ENCODE results near the gene H1-8.
"Not testable (repeated sequence)": the region's sequence is repeated elsewhere in the genome, so short reads cannot be mapped to it uniquely, and the experiment has no call there.

Gene H1-8

DNA sequence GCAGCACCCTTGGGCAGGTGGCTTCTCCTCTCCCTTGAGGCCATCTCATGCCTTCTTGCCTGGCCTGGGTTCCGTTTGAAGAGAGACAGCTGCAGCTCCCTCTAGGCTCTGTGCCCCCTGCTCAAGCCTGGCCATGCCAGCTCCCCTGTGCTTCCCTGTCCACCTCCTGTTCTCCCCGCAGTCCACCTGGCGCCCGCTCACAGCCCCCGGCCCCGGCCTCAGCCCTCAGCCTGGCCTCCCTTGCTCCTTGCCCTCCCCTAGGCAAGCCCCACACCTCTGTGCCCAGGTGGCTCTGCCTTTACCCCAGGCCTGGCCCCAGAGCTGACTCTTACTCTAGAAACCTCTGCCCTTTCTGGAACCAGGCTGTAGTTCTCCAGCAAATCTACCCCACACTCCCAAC is 28.4 kb upstream of the H1-8 start:
- no peak for DNase-seq (ENCODE audit: extremely low read depth in 1 of 2, low read depth in 1 of 2)

DNA sequence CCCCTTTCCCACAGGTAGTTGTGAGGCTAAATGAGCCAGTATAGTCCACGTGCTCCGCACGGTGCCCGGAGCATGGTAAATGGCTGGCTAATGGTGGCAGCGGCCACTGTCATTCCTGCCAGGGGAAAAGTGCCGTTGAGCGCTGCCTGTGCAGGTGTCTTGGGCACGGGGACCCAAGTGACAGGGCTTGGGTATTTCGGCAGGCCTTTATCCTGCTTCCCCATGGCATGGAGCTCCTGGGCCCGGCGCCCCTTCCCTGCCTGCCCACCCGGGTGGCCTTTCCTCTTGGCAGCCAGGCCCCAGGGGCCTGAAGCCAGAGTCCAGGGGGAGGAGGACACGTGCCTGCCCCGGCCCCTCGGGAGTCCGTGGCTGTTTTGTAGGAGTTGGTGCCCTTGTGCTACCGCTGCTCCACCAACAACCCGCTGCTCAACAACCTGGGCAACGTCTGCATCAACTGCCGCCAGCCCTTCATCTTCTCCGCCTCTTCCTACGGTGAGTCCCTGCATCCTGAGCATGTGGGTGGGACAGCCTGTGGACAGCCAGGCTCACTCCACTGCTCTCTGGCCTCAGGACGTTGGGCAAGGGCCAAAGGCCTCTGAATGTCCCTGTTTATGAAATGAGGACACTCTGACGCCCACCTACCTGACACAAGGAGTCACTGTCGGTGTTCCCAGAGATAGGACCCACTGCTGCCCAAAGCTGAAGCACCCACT is 27.7 kb upstream of the H1-8 start:
- DNase-seq (ENCODE audit: extremely low read depth in 1 of 2, low read depth in 1 of 2), result not testable (repeated sequence)

DNA sequence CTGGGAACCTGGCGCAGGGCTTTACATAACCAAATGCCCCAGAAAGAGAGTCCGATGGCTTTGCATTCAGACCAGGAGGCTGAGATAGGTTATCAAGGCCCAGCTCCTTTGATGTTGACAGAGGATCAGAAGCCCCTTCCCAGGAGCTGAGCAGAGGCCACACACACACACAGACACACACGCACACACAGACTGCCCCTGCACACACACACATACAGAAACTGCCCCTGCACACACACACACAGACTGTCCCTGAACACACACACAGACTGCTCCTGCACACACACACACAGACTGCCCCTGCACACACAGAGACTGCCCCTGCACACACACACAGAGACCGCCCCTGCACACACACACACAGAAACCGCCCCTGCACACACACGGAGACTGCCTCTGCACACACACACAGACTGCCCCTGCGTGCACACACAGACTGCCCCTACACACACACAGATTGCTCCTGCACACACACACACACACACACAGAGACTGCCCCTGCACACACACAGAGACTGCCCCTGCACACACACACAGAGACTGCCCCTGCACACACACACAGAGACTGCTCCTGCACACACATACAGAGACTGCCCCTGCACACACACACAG is 27.0 kb upstream of the H1-8 start:
- not testable (repeated sequence) for DNase-seq (ENCODE audit: extremely low read depth in 1 of 2, low read depth in 1 of 2)

DNA sequence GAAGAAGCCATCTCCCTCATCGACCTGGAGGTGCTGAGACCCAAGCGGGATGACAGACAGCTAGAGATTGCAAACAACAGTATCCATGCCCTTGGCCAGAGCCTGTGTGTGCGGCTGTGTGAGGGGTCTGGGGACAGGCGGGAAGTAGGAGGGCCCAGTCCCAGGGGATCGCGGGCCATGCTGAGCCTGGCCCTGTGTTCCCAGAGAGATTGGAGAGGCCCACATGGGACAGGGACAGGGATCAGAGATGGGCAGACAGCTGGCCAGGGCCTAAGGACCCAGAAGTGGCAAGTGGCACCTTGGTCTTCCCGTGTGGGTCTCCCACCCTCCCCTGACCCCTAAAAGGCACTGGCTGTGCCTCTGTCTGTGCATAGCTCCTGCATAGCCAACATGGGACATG is 25.5 kb upstream of the H1-8 start:
- no peak for DNase-seq (ENCODE audit: extremely low read depth in 1 of 2, low read depth in 1 of 2)

DNA sequence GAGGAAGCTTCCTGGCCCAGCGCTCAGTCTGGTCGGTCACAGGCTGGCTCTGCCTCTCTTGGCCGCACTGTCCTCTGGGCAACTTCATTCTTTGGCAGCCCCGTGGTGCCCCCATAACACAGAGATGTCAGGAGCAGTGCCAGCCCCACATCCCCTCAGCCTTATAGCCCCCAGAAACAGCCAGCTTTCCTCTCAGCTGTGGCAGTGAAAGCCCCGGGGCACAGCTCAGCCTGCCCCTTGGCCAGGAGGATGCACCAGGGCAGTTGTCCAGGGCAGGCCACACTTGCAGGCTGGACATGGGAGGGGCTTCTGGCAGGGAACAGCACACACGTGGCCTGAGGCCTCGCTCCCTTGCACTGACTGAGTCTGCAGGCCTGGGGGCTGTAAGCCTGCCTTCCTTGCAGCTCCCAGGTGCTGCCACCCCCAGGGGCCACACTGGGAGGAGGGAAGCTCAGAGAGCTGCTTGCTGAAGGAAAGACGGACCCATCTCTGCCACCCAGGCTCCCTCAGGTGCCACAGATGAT is 24.9 kb upstream of the H1-8 start:
- no peak for DNase-seq (ENCODE audit: extremely low read depth in 1 of 2, low read depth in 1 of 2)

DNA sequence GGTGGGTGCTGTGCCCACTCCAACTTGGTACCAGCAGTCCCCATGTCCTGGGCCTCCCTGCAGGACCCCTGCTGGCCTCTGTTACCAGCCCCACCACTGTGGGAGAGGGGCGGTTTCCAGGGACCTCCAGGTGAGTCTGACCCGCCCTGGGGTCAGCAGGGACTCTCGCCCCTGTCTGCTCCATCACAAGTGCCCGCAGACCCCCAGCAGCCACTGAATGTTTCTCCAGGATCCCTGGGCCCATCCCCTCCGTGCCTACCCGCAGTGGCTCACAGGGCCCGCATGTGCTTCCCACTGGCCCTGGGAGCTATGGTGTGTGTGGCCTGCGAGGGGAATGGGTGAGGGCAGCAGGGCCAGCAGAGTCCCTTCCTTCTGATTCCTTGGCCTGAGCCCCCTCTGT is 24.4 kb upstream of the H1-8 start:
- no peak for DNase-seq (ENCODE audit: extremely low read depth in 1 of 2, low read depth in 1 of 2)

DNA sequence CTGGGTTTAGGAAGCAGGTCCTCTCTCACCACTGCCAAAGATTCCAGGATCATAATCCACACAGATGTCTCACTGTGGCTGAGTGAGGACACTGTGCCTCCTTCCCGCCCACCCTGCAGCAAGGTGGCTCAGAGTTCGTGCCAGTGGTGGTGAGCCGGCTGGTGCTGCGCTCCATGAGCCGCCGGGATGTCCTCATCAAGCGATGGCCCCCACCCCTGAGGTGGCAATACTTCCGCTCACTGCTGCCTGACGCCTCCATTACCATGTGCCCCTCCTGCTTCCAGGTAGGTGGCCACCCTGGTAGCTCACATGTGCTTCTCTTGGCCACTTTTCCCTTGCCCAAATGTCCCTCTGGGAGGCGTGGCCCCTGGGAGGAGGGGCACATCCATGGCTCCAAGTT is 23.5 kb upstream of the H1-8 start:
- DNase-seq (ENCODE audit: extremely low read depth in 1 of 2, low read depth in 1 of 2), result no peak

DNA sequence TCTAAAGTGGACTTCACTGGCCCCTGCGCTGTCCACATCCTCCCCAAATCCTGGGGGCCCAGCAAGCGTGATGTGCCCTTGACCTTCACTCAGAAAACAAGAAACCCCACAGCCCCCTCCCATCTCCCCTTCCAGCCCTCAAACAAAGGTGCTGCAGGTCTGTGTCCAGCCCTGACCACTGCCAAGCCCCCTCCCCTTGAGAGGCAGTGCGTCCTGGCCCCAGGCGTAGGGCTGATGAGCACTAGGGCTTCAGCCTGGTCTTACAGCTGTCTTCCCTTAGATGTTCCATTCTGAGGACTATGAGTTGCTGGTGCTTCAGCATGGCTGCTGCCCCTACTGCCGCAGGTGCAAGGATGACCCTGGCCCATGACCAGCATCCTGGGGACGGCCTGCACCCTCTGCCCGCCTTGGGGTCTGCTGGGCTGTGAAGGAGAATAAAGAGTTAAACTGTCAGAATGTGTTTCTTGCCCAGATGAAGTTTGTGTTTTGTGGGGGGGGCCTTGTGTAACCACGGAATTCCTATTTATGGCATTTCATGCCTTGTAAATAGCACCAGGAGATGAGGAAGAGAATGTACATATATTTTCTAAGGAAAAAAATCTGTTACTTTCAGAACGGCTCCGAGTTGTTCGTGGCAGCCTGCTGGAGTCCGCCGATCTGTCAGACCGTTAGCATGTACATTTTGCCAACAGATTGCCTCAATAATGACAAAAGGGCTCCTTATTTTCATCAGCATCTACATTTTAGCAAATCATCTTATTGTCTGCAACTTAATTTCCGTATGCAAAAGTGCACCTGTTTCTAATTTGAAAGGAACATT is 22.9 kb upstream of the H1-8 start:
- DNase-seq (ENCODE audit: extremely low read depth in 1 of 2, low read depth in 1 of 2), result no peak

DNA sequence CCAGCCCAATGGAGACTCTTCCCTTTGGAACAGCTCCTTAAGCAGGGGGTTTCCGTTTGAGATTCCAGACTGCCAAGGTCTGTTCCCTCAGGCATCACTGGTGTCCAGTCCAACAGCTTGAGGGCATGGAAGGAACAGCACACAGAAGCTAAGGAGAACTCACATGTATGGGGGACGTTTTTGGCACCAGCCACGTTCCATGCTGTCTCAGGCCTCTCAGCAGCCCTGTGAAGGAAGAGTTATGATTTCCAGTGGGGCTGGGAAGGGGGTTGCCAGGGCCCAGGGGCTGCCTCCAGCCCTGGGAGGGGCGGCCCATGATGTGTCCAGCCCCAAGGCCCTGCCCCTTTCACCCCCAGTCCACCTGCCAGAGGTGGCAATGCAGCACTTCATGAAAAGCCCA is 22.0 kb upstream of the H1-8 start:
- DNase-seq (ENCODE audit: extremely low read depth in 1 of 2, low read depth in 1 of 2), result no peak

DNA sequence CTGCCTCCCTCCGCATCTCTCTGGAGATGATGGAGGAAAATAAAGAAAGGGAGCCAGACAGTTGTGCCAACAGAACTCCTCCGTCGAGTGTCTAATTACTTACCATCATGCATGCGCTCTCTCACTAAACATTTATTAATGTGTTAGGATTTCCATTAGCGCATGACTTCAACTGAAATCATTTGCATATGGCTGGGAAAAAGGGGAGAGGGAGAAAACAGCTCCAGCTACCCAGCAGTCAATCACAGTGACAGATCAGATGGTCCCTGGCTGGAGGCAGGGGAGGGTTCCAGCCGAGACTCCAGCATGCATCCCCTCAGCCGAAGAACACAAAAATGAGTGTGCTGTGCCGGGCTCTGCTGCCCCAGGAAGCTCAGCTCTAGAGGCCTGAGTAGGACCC is 21.4 kb upstream of the H1-8 start:
- no peak for DNase-seq (ENCODE audit: extremely low read depth in 1 of 2, low read depth in 1 of 2)

DNA sequence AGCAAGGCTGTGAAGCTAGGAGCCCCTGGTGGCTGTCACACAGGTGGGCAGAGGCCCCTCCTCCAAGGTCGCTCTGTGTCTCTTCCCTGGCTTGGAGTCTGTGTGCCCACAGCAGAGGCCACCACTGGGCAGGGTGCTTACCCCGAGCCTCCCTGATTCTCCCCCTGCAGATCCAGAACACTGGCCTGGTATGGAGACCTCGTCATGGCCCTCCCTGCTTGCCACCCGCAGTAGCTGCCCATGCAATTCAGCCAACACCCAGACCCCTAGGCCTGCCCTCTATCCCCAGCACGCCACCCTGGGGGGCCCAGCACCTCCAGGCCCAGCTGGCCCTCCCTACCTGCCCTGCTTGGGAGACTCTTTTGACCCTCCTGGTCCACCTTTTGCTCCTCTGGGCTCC is 20.0 kb upstream of the H1-8 start:
- no peak for DNase-seq (ENCODE audit: extremely low read depth in 1 of 2, low read depth in 1 of 2)

DNA sequence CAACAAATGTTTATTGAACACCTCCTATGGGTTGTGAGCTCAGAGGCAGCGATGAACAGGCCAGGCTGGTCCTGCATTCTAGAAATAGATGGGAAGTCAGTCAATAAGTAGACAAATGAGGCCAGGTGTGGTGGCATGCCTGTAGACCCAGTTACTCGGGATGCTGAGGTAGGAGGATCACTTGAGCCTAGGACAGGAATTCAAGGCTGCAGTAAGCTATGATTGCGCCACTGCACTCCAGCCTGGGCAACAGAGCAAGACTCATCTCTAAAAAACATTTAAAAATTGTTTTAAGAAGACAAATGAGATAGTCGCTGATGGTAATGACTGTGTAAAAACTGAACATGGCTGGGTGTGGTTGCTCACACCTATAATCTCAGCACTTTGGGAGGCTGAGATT is 18.9 kb upstream of the H1-8 start:
- no peak for DNase-seq (ENCODE audit: extremely low read depth in 1 of 2, low read depth in 1 of 2)

DNA sequence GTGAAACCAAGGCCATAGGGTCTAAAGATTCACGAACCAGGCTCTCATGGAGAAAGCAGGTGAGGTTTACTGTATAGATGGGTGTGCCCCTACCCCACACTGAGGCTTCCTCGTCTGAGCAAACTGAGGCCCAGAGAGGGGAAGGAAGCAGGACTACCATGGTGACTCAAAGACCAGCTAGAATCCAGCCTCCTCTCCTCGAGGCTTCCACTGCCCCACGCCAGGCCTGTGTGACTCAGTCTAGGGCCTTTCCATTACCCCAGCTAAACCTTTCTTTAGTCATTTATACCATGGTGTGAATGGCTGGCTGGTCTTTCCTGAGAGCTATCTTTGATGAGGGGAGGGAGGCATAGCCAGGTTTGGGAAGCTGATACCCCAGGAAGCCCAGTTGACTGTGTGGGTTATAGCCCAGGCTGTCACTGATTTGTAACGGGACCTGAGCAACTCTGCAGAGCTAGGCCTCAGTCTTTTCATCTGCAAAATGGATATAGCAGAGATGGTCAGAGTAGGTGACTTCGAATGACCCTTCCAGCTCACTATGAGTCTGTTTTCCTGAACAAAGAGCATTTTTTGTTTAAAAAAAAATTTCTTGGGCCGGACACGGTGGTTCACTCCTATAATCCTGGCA is 17.5 kb upstream of the H1-8 start:
- DNase-seq (ENCODE audit: extremely low read depth in 1 of 2, low read depth in 1 of 2), result no peak

DNA sequence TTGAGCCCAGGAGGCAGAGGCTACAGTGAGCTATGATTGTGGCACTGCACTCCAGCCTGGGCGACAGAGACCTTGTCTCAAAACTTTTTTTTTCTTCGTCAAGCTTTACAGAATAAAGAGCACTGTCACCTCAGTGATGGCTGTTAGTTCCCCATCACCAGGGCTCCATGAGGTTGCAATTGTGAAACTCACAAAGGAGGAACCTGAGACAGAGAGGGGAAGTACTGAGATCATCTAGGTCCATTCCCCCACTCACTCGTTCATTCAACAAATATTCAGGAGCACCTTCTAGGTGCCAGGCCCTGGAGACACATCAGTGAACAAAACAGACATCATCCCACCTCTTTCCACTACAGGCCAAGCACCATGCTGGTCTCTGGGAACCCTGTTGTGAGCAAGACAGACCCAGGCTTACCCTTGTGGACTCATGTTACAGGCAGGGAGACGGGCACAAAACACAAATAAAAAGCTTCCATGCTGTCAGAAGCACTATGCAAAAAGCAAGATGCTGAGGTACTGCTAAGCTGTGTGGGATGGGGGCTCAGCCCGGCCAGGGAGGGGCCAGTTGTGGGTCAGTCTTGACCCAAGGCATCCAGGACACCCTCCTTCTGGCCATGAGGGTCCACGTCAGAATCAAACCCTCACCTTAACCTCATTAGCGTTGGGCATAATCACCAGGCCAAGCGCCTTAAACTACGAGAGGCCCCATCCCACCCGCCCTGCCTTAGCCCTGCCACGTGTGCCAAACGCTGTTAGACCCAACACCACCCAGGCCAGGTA is 16.7 kb upstream of the H1-8 start:
- no peak for DNase-seq (ENCODE audit: extremely low read depth in 1 of 2, low read depth in 1 of 2)

DNA sequence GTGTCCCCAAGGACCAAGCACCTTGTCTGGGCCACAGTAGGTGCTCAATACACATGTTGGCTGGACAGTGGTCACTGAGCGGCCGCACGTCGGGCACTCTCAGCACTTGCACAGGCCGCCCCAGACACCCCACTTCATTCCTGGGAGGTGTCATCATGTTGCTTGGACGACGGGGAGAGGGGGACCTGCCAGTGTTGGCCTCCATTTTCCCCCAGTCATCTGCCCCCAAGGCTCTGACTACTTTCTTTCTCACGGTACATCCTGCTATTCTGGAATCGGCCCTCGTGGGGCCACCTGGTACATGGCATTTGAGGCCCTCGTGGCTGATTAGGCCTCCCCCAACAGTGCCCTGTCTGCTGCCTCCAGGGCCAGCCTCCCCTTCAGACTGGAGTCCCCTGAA is 15.7 kb upstream of the H1-8 start:
- DNase-seq (ENCODE audit: extremely low read depth in 1 of 2, low read depth in 1 of 2), result no peak

DNA sequence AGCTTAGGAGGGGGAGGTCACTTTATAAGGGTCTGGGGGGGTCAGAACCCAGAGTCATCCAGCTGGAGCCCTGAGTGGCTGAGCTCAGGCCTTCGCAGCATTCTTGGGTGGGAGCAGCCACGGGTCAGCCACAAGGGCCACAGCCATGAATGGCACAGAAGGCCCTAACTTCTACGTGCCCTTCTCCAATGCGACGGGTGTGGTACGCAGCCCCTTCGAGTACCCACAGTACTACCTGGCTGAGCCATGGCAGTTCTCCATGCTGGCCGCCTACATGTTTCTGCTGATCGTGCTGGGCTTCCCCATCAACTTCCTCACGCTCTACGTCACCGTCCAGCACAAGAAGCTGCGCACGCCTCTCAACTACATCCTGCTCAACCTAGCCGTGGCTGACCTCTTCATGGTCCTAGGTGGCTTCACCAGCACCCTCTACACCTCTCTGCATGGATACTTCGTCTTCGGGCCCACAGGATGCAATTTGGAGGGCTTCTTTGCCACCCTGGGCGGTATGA is 14.3 kb upstream of the H1-8 start, which contains the start of gene RHO:
Gene RHO (plus strand): TSS at position 51 of the 512 bp plus-strand sequence. CDS start 95 bp downstream, at position 146.
- no peak for DNase-seq (ENCODE audit: extremely low read depth in 1 of 2, low read depth in 1 of 2)

DNA sequence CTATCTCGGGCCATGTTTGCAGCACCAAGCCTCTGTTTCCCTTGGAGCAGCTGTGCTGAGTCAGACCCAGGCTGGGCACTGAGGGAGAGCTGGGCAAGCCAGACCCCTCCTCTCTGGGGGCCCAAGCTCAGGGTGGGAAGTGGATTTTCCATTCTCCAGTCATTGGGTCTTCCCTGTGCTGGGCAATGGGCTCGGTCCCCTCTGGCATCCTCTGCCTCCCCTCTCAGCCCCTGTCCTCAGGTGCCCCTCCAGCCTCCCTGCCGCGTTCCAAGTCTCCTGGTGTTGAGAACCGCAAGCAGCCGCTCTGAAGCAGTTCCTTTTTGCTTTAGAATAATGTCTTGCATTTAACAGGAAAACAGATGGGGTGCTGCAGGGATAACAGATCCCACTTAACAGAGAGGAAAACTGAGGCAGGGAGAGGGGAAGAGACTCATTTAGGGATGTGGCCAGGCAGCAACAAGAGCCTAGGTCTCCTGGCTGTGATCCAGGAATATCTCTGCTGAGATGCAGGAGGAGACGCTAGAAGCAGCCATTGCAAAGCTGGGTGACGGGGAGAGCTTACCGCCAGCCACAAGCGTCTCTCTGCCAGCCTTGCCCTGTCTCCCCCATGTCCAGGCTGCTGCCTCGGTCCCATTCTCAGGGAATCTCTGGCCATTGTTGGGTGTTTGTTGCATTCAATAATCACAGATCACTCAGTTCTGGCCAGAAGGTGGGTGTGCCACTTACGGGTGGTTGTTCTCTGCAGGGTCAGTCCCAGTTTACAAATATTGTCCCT is 13.4 kb upstream of the H1-8 start:
- DNase-seq (ENCODE audit: extremely low read depth in 1 of 2, low read depth in 1 of 2), result no peak

DNA sequence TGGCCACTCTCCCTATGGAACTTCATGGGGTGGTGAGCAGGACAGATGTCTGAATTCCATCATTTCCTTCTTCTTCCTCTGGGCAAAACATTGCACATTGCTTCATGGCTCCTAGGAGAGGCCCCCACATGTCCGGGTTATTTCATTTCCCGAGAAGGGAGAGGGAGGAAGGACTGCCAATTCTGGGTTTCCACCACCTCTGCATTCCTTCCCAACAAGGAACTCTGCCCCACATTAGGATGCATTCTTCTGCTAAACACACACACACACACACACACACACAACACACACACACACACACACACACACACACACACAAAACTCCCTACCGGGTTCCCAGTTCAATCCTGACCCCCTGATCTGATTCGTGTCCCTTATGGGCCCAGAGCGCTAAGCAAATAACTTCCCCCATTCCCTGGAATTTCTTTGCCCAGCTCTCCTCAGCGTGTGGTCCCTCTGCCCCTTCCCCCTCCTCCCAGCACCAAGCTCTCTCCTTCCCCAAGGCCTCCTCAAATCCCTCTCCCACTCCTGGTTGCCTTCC is 12.7 kb upstream of the H1-8 start:
- DNase-seq (ENCODE audit: extremely low read depth in 1 of 2, low read depth in 1 of 2), result no peak

DNA sequence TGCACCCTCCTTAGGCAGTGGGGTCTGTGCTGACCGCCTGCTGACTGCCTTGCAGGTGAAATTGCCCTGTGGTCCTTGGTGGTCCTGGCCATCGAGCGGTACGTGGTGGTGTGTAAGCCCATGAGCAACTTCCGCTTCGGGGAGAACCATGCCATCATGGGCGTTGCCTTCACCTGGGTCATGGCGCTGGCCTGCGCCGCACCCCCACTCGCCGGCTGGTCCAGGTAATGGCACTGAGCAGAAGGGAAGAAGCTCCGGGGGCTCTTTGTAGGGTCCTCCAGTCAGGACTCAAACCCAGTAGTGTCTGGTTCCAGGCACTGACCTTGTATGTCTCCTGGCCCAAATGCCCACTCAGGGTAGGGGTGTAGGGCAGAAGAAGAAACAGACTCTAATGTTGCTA is 12.2 kb upstream of the H1-8 start:
- DNase-seq (ENCODE audit: extremely low read depth in 1 of 2, low read depth in 1 of 2), result no peak
